ENCODE results near the gene PRKCA.

The PRKCA gene

DNA sequence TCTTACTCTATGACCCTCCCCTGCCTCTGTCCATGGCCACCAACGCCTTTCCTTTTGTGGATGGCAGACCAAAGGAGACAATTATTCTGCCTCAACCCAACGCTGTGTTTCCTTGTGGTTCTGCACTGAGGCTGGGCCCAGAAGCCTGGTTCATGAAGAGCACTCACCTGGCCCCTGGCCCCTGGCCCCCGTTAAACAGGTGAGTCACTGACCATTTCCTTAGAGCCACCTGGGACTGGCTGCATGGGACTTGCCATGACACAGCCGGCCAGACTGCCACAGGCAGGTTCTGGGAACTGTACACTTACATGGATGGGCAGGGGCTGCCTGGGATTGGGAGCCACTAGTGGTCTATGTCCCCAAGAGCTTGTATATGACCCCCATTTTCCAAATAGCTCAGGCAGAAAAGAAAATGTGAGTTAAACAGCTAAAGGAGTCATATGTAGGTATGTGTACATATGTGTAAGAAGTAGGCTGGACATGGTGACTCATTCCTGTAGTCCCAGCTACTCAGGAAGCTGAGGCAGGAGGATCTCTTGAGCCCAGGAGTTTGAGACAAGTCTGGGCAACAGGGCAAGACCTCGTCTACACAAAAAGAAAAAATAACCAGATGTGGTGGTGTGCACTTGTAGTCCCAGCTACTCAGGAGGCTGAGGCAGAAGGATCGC, 350.6 kb downstream of the PRKCA start:
- Histone ChIP-seq H3K4me3 (ENCODE audit: low read depth in 1 of 2, low read length in 2 of 2) (no peak overlapping the region), H3K4me1 (ENCODE audit: insufficient read depth, low read length) (peaks cover 22% of the 10 kb centered on the region)

DNA sequence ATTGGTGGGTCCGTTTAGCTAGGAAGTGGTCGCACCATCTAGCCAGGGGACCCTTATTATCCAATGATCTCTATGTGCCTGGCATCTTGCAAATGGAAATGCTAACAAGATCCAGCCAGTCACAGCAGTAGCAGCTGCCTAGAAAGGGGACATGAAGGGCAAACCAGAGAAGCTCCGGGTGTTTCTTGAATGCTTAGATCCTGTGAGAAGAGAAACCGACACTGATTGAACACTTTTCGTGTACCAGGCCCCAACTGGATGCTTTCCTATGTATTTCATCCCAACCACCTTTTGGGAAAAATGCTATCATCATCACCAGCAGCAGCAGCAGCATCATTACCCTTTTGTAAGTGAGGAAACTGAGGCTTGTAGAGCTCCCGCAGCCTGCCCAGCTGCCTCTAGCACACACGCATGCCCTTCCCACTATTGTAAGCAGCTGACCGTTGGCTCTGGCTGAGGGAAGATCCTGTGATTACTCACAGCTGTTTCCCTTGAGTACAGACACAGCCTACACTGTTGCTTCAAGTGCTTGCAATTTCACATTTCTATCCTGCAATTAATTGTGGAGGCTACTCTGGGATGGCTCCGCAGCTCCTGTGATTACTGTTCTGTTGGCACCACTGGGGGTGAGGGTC, 351.8 kb downstream of the PRKCA start:
- Histone ChIP-seq H3K4me1 (ENCODE audit: insufficient read depth, low read length) (peaks cover 22% of the 10 kb centered on the region), H3K27ac (ENCODE audit: low read depth, low read length) (peak overlapping the region; percentile 16), H3K27me3 (ENCODE audit: control insufficient read depth in 1 of 2, insufficient read depth in 2 of 2, low read length in 2 of 2) (no peaks in the 10 kb centered on the region), H3K9me3 (ENCODE audit: low read length) (no peaks in the 10 kb centered on the region), H3K4me3 (ENCODE audit: low read depth in 1 of 2, low read length in 2 of 2) (no peak overlapping the region), H3K9ac (ENCODE audit: low read length) (no peak overlapping the region), H3K36me3 (ENCODE audit: insufficient read depth, low read length) (no peaks in the 10 kb centered on the region)

More for the DNA sequence above, 350.6 kb downstream of the PRKCA start:
- Histone ChIP-seq H3K27me3 (ENCODE audit: control insufficient read depth in 1 of 2, insufficient read depth in 2 of 2, low read length in 2 of 2) (no peaks in the 10 kb centered on the region), H3K9me3 (ENCODE audit: low read length) (no peaks in the 10 kb centered on the region), H3K27ac (ENCODE audit: low read depth, low read length) (no peak overlapping the region), H3K36me3 (ENCODE audit: insufficient read depth, low read length) (no peaks in the 10 kb centered on the region), H3K9ac (ENCODE audit: low read length) (no peak overlapping the region)

DNA sequence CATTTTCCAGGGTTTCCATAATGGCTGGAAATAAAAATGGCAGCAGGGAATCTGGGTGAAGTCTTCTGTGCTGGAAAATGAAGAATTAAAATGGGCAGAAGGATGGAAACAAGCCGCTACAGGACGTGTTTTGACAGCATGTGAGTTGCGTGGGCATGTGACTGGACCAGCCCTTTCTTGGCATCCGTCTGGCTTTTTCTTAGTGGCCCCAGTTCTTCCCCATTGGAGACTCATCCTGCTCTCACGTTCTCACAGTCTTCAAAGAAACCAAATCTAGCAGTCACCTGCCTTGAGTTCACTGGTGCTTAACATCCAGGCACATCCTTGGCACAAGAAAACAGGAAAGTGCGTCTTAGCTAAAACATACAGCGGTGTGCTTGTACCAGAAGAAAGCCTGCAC, 352.4 kb downstream of the PRKCA start:
- Histone ChIP-seq H3K9me3 (ENCODE audit: low read length) (no peaks in the 10 kb centered on the region), H3K27me3 (ENCODE audit: control insufficient read depth in 1 of 2, insufficient read depth in 2 of 2, low read length in 2 of 2) (no peaks in the 10 kb centered on the region), H3K4me1 (ENCODE audit: insufficient read depth, low read length) (peaks cover 22% of the 10 kb centered on the region), H3K36me3 (ENCODE audit: insufficient read depth, low read length) (no peaks in the 10 kb centered on the region), H3K27ac (ENCODE audit: low read depth, low read length) (peak overlapping the region; percentile 16), H3K9ac (ENCODE audit: low read length) (no peak overlapping the region), H3K4me3 (ENCODE audit: low read depth in 1 of 2, low read length in 2 of 2) (no peak overlapping the region)

DNA sequence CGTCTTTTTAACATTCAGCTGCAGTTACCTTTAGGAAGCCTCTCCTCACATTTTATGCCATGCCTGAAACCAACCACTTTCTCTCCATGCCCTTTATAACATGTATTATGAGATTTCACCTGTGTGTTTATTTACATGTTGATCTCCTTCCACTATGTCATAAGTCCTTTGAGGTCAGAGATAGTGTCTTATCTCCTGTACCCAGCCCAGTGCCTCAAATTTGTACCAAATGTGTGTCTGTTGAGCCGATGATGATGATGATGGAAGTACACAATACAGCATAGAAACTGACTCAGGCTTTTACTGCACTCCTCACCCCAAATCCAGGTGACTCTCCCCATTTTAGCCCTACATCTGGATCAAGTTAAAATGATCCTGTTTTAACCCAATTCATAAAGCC, 353.0 kb downstream of the PRKCA start:
- Histone ChIP-seq H3K27ac (ENCODE audit: low read depth, low read length) (no peak overlapping the region), H3K9me3 (ENCODE audit: low read length) (no peaks in the 10 kb centered on the region), H3K4me3 (ENCODE audit: low read depth in 1 of 2, low read length in 2 of 2) (no peak overlapping the region)

DNA sequence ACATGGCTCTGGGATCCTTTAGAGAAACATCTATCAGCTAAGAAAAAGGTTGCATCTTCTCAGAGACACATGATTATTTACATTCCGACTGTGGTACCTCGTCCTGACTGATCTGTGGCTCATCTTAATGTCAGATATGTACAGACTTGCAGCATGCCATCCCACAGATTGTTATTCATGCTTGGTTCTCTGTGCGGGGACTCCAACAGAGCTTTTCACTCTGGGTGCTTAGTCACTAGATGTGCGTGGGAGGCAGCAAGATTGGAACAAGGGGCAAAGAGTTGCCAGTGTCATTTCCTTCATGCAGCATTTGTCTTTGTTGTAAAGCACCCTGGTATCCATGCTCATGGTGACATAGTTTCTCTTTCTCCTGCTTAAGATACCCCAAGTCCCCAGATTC, 353.4 kb downstream of the PRKCA start:
- Histone ChIP-seq H3K9ac (ENCODE audit: low read length) (no peak overlapping the region), H3K27ac (ENCODE audit: low read depth, low read length) (no peak overlapping the region), H3K36me3 (ENCODE audit: insufficient read depth, low read length) (no peaks in the 10 kb centered on the region), H3K9me3 (ENCODE audit: low read length) (no peaks in the 10 kb centered on the region), H3K27me3 (ENCODE audit: control insufficient read depth in 1 of 2, insufficient read depth in 2 of 2, low read length in 2 of 2) (no peaks in the 10 kb centered on the region), H3K4me1 (ENCODE audit: insufficient read depth, low read length) (peaks cover 19% of the 10 kb centered on the region), H3K4me3 (ENCODE audit: low read depth in 1 of 2, low read length in 2 of 2) (no peak overlapping the region)

More for the DNA sequence above, 353.0 kb downstream of the PRKCA start:
- Histone ChIP-seq H3K27me3 (ENCODE audit: control insufficient read depth in 1 of 2, insufficient read depth in 2 of 2, low read length in 2 of 2) (no peaks in the 10 kb centered on the region), H3K36me3 (ENCODE audit: insufficient read depth, low read length) (no peaks in the 10 kb centered on the region), H3K4me1 (ENCODE audit: insufficient read depth, low read length) (peaks cover 22% of the 10 kb centered on the region), H3K9ac (ENCODE audit: low read length) (no peak overlapping the region)

DNA sequence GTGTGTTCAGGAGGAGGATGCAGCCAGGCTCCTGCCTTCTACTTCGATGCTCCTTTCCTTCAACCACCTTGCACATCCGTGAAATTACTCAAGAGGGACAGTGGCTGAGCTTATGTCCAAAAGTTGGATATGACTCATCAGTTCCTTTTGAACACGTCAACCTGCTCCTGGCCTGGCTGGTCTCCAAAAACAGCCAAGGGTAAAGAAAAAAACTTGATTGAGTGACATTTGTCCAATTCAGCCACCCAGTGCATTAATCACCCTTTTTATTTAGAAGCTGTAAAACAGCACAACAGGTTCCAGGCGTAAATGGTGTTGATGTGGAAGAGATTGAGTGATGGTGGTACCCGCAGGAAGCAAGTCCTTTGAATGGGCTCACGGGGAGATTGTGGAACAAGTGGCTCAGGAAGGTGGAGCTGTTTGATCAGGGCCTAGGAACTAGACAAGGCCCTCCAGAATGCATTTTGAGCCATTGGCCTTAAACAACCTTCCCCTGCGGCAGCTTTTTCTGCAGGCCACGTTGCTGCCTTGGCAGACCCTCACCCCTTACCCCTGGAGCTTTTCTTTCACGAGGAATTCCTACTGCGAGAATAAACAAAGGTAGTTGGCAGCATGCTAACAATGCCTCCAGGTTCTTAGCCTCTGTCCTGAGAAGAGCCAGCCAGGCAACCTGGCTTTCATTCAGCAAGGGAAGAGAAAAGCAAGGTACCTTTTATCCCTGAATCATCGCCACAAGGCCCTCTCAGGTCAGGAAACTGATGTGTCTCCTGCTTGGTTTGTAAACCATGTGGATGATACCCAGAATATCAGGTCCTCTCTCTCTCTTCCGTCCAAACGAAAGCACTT, 359.2 kb downstream of the PRKCA start:
- H3K27ac ChIP-seq (ENCODE audit: low read depth, low read length), result no peak overlapping the region

DNA sequence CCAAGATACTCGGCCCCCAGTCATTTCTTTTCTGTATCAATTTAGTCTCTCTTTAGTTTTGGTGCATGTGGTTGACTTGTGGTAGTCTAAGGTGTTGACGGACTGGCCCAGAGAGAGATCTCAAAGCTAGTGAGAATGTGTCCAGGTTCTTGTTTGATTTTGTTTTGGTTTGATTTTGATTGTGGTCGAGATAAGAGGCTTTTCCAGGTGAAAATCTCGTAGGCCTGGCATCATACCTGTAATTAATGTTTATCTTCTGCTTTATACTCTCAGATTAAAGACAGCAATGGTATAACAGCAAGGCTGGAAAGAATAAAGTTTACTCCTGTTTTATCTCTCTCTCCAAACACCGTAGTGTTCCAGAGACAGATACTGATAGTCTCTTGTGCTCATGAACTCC, 360.1 kb downstream of the PRKCA start:
- no peak overlapping the region for H3K9ac ChIP-seq (ENCODE audit: low read length)
- no peaks in the 10 kb centered on the region for H3K27me3 ChIP-seq (ENCODE audit: control insufficient read depth in 1 of 2, insufficient read depth in 2 of 2, low read length in 2 of 2)
- H3K4me3 ChIP-seq (ENCODE audit: low read depth in 1 of 2, low read length in 2 of 2), result no peak overlapping the region
- peak overlapping the region; percentile 49 for H3K27ac ChIP-seq (ENCODE audit: low read depth, low read length)
- H3K9me3 ChIP-seq (ENCODE audit: low read length), result no peaks in the 10 kb centered on the region
- peaks cover 20% of the 10 kb centered on the region for H3K4me1 ChIP-seq (ENCODE audit: insufficient read depth, low read length)
- no peaks in the 10 kb centered on the region for H3K36me3 ChIP-seq (ENCODE audit: insufficient read depth, low read length)

More for the DNA sequence above, 359.2 kb downstream of the PRKCA start:
- Histone ChIP-seq H3K9me3 (ENCODE audit: low read length) (no peaks in the 10 kb centered on the region), H3K4me1 (ENCODE audit: insufficient read depth, low read length) (peaks cover 20% of the 10 kb centered on the region), H3K36me3 (ENCODE audit: insufficient read depth, low read length) (no peaks in the 10 kb centered on the region), H3K9ac (ENCODE audit: low read length) (no peak overlapping the region), H3K27me3 (ENCODE audit: control insufficient read depth in 1 of 2, insufficient read depth in 2 of 2, low read length in 2 of 2) (no peaks in the 10 kb centered on the region), H3K4me3 (ENCODE audit: low read depth in 1 of 2, low read length in 2 of 2) (no peak overlapping the region)

DNA sequence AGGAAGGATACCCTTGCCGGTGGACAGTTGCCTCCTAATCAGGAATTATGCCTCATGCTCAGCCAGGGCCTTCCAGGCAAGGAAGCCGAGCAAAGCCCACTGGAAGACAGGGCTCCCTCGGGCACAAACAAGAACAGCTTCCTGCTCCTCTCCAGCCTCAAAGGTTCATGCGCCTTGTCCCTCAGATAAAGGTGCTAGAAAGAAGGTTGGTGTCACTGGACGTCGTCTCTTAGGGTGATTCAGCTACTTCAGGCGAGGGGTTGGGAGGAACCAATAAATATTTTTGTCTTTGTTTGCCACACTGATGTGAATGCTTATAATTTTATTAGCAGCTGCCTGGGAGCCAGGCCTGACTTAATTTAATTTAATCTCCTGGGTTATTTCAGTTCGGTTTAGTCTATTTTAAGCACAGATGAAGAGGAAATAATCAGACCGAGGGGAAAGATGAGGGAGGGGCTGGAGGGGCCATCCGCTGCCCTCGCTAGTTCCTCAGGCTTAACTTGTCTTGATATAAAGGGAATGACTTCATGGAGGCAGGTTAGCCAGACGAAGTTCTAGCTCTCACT, 360.7 kb downstream of the PRKCA start:
- H3K27ac ChIP-seq (ENCODE audit: low read depth, low read length), result peak overlapping the region; percentile 49
- no peak overlapping the region for H3K4me3 ChIP-seq (ENCODE audit: low read depth in 1 of 2, low read length in 2 of 2)
- peaks cover 20% of the 10 kb centered on the region for H3K4me1 ChIP-seq (ENCODE audit: insufficient read depth, low read length)
- H3K9me3 ChIP-seq (ENCODE audit: low read length), result no peaks in the 10 kb centered on the region
- H3K27me3 ChIP-seq (ENCODE audit: control insufficient read depth in 1 of 2, insufficient read depth in 2 of 2, low read length in 2 of 2), result no peaks in the 10 kb centered on the region
- H3K36me3 ChIP-seq (ENCODE audit: insufficient read depth, low read length), result no peaks in the 10 kb centered on the region
- H3K9ac ChIP-seq (ENCODE audit: low read length), result no peak overlapping the region

DNA sequence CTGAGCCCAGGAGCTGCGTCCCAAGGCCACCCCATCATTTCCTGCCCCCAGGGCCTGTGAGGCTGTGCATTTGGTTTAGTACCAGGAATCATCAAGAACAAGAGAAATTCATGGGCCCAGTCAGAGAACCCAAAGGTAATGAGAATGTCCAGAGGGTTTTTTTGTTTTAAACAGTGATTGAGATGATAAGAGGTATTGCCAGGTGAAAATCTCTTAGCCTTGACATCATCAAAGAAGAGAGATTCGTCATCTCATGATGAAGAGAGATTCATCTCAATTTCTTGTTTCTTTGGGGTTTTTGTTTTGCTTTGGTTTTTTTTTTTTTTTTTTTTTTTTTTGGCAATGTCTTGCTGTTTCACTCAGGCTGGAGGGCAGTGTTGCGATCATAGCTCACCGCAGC, 361.9 kb downstream of the PRKCA start:
- Histone ChIP-seq H3K9me3 (ENCODE audit: low read length) (no peaks in the 10 kb centered on the region), H3K27me3 (ENCODE audit: control insufficient read depth in 1 of 2, insufficient read depth in 2 of 2, low read length in 2 of 2) (no peaks in the 10 kb centered on the region), H3K27ac (ENCODE audit: low read depth, low read length) (no peak overlapping the region), H3K36me3 (ENCODE audit: insufficient read depth, low read length) (no peaks in the 10 kb centered on the region), H3K4me1 (ENCODE audit: insufficient read depth, low read length) (peaks cover 20% of the 10 kb centered on the region), H3K9ac (ENCODE audit: low read length) (no peak overlapping the region), H3K4me3 (ENCODE audit: low read depth in 1 of 2, low read length in 2 of 2) (no peak overlapping the region)

DNA sequence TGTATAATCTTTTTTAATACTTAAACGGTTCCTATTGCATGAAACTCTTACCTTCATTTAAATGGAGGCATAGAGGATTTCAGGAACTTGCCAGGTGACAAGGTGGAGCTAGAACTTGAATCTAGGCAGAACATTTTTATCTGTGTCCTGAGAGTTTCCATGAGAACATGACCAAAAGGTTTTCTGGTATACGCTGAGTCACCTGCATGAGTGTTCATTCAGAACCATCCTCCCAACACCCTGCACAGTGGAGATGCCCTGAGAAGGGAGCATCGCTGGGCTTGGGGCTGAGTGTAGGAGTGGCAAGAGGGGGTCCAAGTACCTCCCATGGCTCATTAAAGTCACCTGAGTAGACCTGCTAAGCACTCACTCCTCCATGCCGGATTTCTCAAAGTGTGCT, 362.8 kb downstream of the PRKCA start:
- Histone ChIP-seq H3K4me3 (ENCODE audit: low read depth in 1 of 2, low read length in 2 of 2) (no peak overlapping the region), H3K4me1 (ENCODE audit: insufficient read depth, low read length) (peaks cover 20% of the 10 kb centered on the region), H3K36me3 (ENCODE audit: insufficient read depth, low read length) (no peaks in the 10 kb centered on the region), H3K9me3 (ENCODE audit: low read length) (no peaks in the 10 kb centered on the region), H3K9ac (ENCODE audit: low read length) (no peak overlapping the region), H3K27ac (ENCODE audit: low read depth, low read length) (no peak overlapping the region), H3K27me3 (ENCODE audit: control insufficient read depth in 1 of 2, insufficient read depth in 2 of 2, low read length in 2 of 2) (no peaks in the 10 kb centered on the region)

DNA sequence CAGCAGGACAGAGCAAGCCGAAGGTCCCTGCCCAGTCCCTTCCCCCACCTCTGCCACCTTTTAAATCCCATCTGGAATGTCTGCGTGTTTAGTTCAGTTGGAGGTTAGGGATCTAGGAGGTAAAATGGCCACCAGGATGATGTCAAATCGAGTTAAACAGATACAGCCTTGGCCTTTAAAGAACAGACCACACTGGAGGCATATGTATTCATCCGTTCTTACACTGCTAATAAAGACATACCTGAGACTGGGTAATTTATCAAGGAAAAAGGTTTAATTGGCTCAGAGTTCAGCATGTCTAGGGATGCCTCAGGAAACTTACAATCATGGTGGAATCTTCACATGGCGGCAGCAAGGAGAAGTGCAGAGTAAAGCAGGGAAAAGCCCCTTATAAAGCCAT, 364.7 kb downstream of the PRKCA start:
- H3K36me3 ChIP-seq (ENCODE audit: insufficient read depth, low read length), result no peaks in the 10 kb centered on the region
- no peaks in the 10 kb centered on the region for H3K27me3 ChIP-seq (ENCODE audit: control insufficient read depth in 1 of 2, insufficient read depth in 2 of 2, low read length in 2 of 2)
- H3K4me3 ChIP-seq (ENCODE audit: low read depth in 1 of 2, low read length in 2 of 2), result no peak overlapping the region

More for the DNA sequence above, 364.7 kb downstream of the PRKCA start:
- Histone ChIP-seq H3K4me1 (ENCODE audit: insufficient read depth, low read length) (peaks cover 24% of the 10 kb centered on the region), H3K27ac (ENCODE audit: low read depth, low read length) (no peak overlapping the region), H3K9me3 (ENCODE audit: low read length) (no peaks in the 10 kb centered on the region), H3K9ac (ENCODE audit: low read length) (no peak overlapping the region)
